ENCODE measurements around the gene GNB1L.

The GNB1L gene

GRCh38 chr22:19815093-19815822, 39.4 kb downstream of the GNB1L start:
- Histone ChIP-seq H3K27me3 (replicated peaks; ENCODE audit: control insufficient read depth, insufficient read depth, low read length) (no peaks in the 10 kb centered on the region), H3K4me3 (replicated peaks; ENCODE audit: low read depth, low read length) (no peak overlapping the region), H3K36me3 (ENCODE audit: control insufficient read depth, insufficient read depth, low read length) (no peaks in the 10 kb centered on the region)
- no peak for DNase-seq (ENCODE audit: extremely low read depth, insufficient read length)
- TF ChIP-seq CTCF (IDR thresholded peaks at IDR 0.05; ENCODE audit: insufficient read depth, low read length, poor library complexity, severe bottlenecking): no peak

GRCh38 chr22:19814428-19814827, 40.2 kb downstream of the GNB1L start:
- Histone ChIP-seq H3K27me3 (replicated peaks; ENCODE audit: control insufficient read depth, insufficient read depth, low read length) (no peaks in the 10 kb centered on the region), H3K36me3 (ENCODE audit: control insufficient read depth, insufficient read depth, low read length) (no peaks in the 10 kb centered on the region), H3K4me3 (replicated peaks; ENCODE audit: low read depth, low read length) (no peak overlapping the region)
- no peak for TF ChIP-seq CTCF (IDR thresholded peaks at IDR 0.05; ENCODE audit: insufficient read depth, low read length, poor library complexity, severe bottlenecking)
- DNase-seq (ENCODE audit: extremely low read depth, insufficient read length): no peak

GRCh38 chr22:19812910-19813309, 41.8 kb downstream of the GNB1L start:
- no peak for DNase-seq (ENCODE audit: extremely low read depth, insufficient read length)
- Histone ChIP-seq H3K4me3 (replicated peaks; ENCODE audit: low read depth, low read length) (no peak overlapping the region), H3K36me3 (ENCODE audit: control insufficient read depth, insufficient read depth, low read length) (no peaks in the 10 kb centered on the region), H3K27me3 (replicated peaks; ENCODE audit: control insufficient read depth, insufficient read depth, low read length) (no peaks in the 10 kb centered on the region)
- no peak for TF ChIP-seq CTCF (IDR thresholded peaks at IDR 0.05; ENCODE audit: insufficient read depth, low read length, poor library complexity, severe bottlenecking)

GRCh38 chr22:19811811-19812771, 42.6 kb downstream of the GNB1L start:
- no peak for TF ChIP-seq CTCF (IDR thresholded peaks at IDR 0.05; ENCODE audit: insufficient read depth, low read length, poor library complexity, severe bottlenecking)
- no peaks in the 10 kb centered on the region for H3K36me3 ChIP-seq (ENCODE audit: control insufficient read depth, insufficient read depth, low read length)

DNA sequence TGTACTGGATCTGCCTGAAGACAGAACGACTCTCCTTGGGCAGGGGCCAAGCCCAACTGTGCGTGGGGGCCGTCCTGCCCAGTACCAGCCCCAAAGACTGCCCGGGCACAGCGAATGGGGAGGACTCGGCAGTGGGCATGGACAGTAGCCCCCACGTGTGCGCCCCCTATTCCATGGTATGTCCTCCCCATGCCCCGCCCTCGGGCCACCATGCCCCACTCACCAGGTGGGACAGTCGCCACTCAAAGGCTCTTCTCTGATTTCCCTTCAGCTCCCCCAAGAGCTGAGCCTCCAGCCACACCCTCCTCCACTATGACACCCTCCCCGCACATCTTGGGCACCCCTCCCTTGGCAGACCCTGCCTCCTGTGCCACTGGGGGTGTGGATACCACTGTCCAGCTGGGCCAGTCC, 43.5 kb downstream of the GNB1L start:
- no peak for TF ChIP-seq CTCF (IDR thresholded peaks at IDR 0.05; ENCODE audit: insufficient read depth, low read length, poor library complexity, severe bottlenecking)
- H3K4me3 ChIP-seq (replicated peaks; ENCODE audit: low read depth, low read length): no peak overlapping the region
- no peaks in the 10 kb centered on the region for H3K36me3 ChIP-seq (ENCODE audit: control insufficient read depth, insufficient read depth, low read length)
- DNase-seq (ENCODE audit: extremely low read depth, insufficient read length): no peak
- no peaks in the 10 kb centered on the region for H3K27me3 ChIP-seq (replicated peaks; ENCODE audit: control insufficient read depth, insufficient read depth, low read length)

More at GRCh38 chr22:19811811-19812771, 42.6 kb downstream of the GNB1L start:
- H3K27me3 ChIP-seq (replicated peaks; ENCODE audit: control insufficient read depth, insufficient read depth, low read length): no peaks in the 10 kb centered on the region
- H3K4me3 ChIP-seq (replicated peaks; ENCODE audit: low read depth, low read length): no peak overlapping the region
- no peak for DNase-seq (ENCODE audit: extremely low read depth, insufficient read length)
